NCI-H1417 treated with DMSO at 0.1 percent for 48 hours (cell line): ENCODE measurements around the gene IL22RA1.

ENCODE experiments used
- DNase-seq: peaks from one replicate; lab custom pipeline; 2025; lab: John Stamatoyannopoulos, UW

The IL22RA1 gene, protein sequence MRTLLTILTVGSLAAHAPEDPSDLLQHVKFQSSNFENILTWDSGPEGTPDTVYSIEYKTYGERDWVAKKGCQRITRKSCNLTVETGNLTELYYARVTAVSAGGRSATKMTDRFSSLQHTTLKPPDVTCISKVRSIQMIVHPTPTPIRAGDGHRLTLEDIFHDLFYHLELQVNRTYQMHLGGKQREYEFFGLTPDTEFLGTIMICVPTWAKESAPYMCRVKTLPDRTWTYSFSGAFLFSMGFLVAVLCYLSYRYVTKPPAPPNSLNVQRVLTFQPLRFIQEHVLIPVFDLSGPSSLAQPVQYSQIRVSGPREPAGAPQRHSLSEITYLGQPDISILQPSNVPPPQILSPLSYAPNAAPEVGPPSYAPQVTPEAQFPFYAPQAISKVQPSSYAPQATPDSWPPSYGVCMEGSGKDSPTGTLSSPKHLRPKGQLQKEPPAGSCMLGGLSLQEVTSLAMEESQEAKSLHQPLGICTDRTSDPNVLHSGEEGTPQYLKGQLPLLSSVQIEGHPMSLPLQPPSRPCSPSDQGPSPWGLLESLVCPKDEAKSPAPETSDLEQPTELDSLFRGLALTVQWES

GRCh38 chr1:24142546-24143534 is at the start of gene IL22RA1:
Gene IL22RA1 (minus strand): TSS chr1:24143140. CDS start chr1:24143082, 58 bp downstream.
- DNase-seq: no peak

- DNase-seq: no peak
These were observed 48.9 kb upstream of the IL22RA1 start for GRCh38 chr1:24191860-24192259.

DNA sequence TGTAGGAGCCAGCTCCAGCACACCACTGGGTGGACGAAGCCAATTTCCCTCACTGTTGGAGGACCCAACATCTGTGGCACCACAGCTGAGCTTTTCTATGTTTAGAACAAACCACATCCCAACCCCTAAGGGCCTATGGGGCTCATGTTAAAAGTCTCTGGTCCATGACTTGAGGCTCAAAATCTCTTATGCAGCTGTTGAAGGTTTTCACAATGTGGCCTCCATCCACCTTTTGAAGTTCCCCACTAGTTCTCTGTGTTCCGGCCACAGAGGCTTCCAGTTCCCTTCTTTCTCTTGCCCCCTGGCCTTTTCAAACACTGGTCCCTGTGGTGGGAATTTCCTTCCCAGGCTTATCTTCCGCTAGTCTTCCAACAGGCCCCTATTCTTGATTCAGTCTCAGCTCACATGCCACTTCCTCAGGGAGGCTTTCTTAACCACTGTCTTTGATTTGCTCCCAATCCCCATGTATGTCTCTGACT is 48.1 kb upstream of the IL22RA1 start:
- no peak for DNase-seq

GRCh38 chr1:24189528-24189927 is 46.6 kb upstream of the IL22RA1 start:
- DNase-seq: no peak

DNA sequence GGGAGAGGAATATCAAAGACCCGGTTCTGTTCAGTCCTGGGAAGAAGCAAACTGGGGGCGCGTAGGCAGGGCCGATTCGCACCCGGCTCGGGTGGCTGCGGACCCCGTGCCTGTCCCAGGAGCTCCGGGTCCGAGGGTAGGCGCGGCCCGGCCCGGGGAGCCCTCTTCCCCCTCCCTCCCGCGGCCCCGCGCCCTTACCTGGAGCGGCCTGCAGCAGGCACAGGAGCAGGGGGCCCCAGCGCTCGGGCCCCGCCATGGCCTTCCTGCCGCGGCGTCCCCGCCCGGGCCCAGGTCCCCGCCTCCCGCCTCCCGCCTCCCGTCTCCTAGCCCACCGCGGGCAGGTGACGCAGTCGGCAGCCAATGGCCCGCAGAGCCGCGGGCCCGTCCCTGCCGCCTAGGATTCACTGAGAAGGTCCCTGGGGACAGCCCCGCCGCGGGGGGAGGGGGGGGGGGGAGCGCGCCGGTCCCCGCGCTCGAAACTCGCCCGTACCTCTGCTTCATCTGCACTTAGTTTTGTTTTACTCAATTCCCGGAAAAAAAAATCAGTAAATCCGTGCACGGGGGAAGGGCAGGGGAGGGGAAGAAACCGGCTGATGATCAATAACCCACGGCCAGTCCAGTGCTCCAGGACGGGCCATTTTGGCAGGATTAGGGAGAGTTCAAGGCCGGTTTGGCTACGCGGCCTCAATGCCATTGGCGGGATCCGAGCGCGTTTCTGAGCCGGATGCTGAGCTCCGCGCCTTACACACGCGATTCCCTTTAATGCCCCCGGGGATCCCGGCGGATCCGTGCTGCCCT is 44.3 kb upstream of the IL22RA1 start, which contains the start of gene IFNLR1:
IFNLR1 (minus strand) TSS at position 297 of the 798 bp plus-strand sequence; CDS start at position 256, 41 bp downstream.
- DNase-seq: no peak

DNA sequence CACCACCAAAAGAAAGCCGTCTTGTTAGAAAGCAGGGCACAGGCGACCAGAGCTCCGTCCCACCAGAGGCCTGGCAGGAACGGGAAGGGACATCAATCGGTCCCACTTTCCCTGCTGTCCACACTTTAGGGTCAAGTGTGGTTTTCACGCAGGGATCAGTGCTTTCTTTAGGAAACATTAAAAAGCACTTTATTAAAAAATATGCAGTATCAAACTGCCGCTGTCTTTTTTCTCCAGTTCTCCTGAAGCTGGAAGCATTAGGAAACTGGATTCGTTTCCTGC is 43.7 kb upstream of the IL22RA1 start:
- DNase-seq: no peak

GRCh38 chr1:24186031-24186710 is 43.2 kb upstream of the IL22RA1 start:
- DNase-seq: no peak

GRCh38 chr1:24185076-24185475 is 42.1 kb upstream of the IL22RA1 start:
- no peak for DNase-seq

DNA sequence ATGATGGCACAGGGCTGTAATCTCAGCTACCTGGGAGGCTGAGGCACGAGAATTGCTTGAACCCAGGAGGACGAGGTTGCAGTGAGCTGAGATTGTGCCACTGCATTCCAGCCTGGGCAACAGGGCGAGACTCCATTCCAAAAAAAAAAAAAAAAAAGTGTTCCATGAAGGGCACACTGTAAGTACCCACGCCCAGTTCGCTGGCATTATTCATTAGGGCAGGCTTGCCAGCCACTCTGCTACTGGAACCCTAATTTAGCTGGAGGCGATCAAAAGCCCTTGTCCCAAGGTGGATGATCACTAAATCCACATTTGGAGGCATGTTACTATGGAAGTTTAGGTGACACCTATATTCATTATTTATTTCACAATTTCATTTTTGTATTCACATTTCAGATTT is 39.1 kb upstream of the IL22RA1 start:
- no peak for DNase-seq

GRCh38 chr1:24181619-24182018 is 38.7 kb upstream of the IL22RA1 start:
- DNase-seq: no peak

- no peak for DNase-seq
These were observed 37.7 kb upstream of the IL22RA1 start for GRCh38 chr1:24180676-24181075.

DNA sequence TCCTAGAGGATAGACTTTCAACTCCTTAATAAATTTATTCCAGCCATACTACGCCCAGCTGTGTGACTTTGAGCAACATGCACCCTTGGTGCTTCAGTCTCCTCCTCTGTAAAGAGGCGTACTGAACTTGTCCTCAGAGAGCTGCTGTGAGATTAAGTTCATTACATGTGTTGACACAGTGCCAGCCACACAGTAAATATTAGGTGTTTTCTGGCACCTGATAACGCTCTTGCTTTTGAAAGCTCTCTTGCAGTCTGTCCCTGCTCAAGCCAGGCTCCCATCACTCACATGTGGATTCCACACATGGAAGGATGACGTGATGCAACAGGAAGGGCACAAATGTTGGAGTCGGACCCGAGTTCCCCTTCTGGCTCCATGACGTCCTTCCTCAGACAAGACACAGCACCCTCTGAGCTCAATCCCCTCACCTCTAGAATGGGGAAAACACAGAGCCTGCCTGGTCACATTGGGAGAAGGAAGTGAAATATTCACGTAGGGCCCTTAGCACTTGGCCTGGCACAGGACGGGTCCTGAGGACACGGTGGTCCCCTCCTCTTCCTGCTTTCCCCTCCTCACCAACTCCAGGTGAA is 36.4 kb upstream of the IL22RA1 start:
- DNase-seq: no peak

- DNase-seq: no peak
These were observed 35.5 kb upstream of the IL22RA1 start for GRCh38 chr1:24178407-24178806.

DNA sequence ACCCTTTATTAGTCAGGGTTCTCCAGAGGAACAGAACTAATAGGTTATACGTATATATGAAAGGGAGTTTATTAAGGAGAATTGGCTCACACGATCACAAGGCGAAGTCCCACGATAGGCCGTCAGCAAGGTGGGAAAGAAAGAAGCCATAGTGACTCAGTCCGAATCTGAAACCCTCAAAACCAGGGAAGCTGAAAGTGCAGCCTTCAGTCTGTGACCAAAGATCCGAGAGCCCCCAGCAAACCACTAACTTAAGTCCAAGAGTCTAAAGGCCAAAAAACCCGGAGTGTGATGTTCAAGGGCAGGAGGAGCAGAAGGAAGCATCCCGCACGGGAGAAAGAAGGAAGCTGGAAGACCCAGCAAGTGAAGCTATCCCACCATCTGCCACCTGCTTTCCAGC is 34.2 kb upstream of the IL22RA1 start:
- no peak for DNase-seq

GRCh38 chr1:24175033-24175755 is 32.3 kb upstream of the IL22RA1 start:
- DNase-seq: no peak

GRCh38 chr1:24173638-24174575 is 31.0 kb upstream of the IL22RA1 start:
- no peak for DNase-seq

- no peak for DNase-seq
These were observed 29.7 kb upstream of the IL22RA1 start for GRCh38 chr1:24172598-24172997.

DNA sequence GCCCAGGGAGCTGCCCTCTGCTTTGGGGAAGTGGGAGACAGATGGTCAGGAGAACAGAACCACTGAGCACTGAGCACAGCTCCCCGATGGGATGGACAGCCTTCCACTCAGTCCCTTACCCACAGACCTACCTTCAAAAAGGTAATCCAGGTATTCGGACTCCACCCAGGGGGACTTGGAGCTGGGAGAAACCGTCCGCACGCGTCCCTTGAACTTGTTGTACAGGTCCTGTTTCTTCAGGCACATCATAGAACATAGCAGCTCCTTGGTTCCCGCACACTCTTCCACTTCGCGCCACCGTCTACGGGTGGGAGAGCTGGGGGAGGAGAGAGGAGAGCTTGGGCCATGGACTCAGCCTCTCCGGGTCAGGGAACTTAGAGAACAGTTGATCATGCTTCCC is 26.3 kb upstream of the IL22RA1 start:
- no peak for DNase-seq

DNA sequence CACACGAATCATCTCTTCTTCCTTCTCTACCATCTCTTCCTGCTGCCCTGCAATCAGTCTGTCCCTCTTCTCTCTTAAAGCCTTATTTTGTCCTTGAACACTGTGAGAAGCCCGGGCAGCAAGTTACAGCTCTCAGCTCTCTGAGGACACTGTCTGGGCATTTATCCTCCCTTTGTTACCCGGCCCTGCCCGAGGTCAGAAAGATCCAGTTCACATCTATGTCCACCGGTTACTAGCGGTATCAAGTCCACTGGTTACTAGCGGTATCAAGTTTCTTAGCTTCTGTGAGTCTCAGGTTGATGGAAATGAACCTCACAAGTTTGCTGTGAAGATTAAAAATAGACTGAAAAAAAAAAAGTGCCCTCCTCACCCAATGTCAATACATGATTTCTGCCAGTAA is 25.3 kb upstream of the IL22RA1 start:
- DNase-seq: no peak
